Panc1 (cell line): ENCODE results near the gene UPP1. TPM values are rescaled to one million over a fixed set of nuclear protein-coding genes. Genes with fewer than 3 reads are reported as not detected.
A peak's percentile ranks its signal among the peaks of the same experiment; 100 is the strongest.

Experiments used
- ATAC-seq: fragments of 200-7000 bp; cut with Tn5 transposase; 2 replicates; pipeline ENCODE4 v1.9.1; 2020; ENCODE audit warnings: mild to moderate bottlenecking, moderate library complexity
- BruUV-seq: library from RNA; stranded (reverse); fragments of 400-500 nt; replicated peaks from 2 replicates; lab custom pipeline; 2021; lab: Mats Ljungman, UMichigan
- CTCF ChIA-PET: fragments of 300-600 bp; sonication (Branson Sonifier 250); formaldehyde crosslinking; loops from one replicate; lab custom pipeline; 2022; ENCODE audit warnings: antibody characterized with exemption; lab: Charles Lee
- POLR2A ChIA-PET: fragments of 300-600 bp; sonication (Branson Sonifier 250); formaldehyde crosslinking; loops from one replicate; lab custom pipeline; 2022; ENCODE audit warnings: antibody characterized with exemption; lab: Charles Lee
- DNase-seq: peaks from one replicate; pipeline ENCODE4 v3.0.0-alpha.2; 2010; ENCODE audit warnings: low read depth, low spot score
- H3K27ac ChIP-seq: 2 replicates; pipeline ENCODE4 v1.5.1; 2011; ENCODE audit warnings: mild to moderate bottlenecking, low read length, inconsistent platforms
- H3K27me3 ChIP-seq: fragments of 200-500 bp; sonication (Bioruptor generic); 2 replicates; pipeline ENCODE4 v1.6.0; 2014; ENCODE audit warnings: low read length, inconsistent platforms; ENCODE audit not compliant: control insufficient read depth, insufficient read depth
- H3K36me3 ChIP-seq: fragments of 200-500 bp; sonication (Bioruptor generic); 2 replicates; pipeline ENCODE4 v1.5.1; 2014; ENCODE audit warnings: inconsistent platforms, mild to moderate bottlenecking, low read length, moderate library complexity; ENCODE audit not compliant: control insufficient read depth, insufficient read depth
- H3K4me1 ChIP-seq: 2 replicates; pipeline ENCODE4 v1.5.1; 2011; ENCODE audit warnings: inconsistent platforms, mild to moderate bottlenecking, low read length, moderate library complexity; ENCODE audit not compliant: control insufficient read depth, insufficient read depth
- H3K4me3 ChIP-seq, 2 experiments: 2 replicates each; pipeline ENCODE4 v1.5.1; 2011 to 2012; ENCODE audit warnings: low read depth in 2 of 2, low read length in 2 of 2, mild to moderate bottlenecking in 2 of 2, inconsistent platforms in 1 of 2, moderate library complexity in 1 of 2
- H3K9me3 ChIP-seq: fragments of 200-500 bp; sonication (Bioruptor generic); 2 replicates; pipeline ENCODE4 v1.5.1; 2014; ENCODE audit warnings: low read depth, mild to moderate bottlenecking, inconsistent platforms, low read length, moderate library complexity; ENCODE audit not compliant: control insufficient read depth, insufficient read depth
- POLR2AphosphoS5 ChIP-seq: IDR thresholded peaks from 2 replicates; pipeline ENCODE4 v1.6.1; 2012; ENCODE audit warnings: mild to moderate bottlenecking, low read depth, low read length, moderate library complexity
- REST ChIP-seq, 2 experiments: IDR thresholded peaks; 2 replicates each; pipeline ENCODE4 v1.6.1; 2011 to 2012; ENCODE audit warnings: low read depth in 2 of 2, control low read depth in 1 of 2, low read length in 1 of 2, mild to moderate bottlenecking in 1 of 2, moderate library complexity in 1 of 2; ENCODE audit not compliant: insufficient read depth in 1 of 2
- SIN3A ChIP-seq: IDR thresholded peaks from 2 replicates; pipeline ENCODE4 v1.6.1; 2012; ENCODE audit warnings: low read depth, mild to moderate bottlenecking, low read length, moderate library complexity, borderline replicate concordance; ENCODE audit not compliant: insufficient read depth
- TCF7L2 ChIP-seq: IDR thresholded peaks from 2 replicates; pipeline ENCODE4 v1.6.1; 2011; ENCODE audit warnings: mild to moderate bottlenecking, low read depth, low read length, inconsistent platforms
- in situ Hi-C: cut with HindIII; loops from 2 replicates; pipeline ENCODE4 v1.10.0; 2016; ENCODE audit warnings: low sequenced_read_pairs, low pct_unique_long_range_greater_than_20kb
- intact Hi-C: fragments of 100-400 bp; cut with micrococcal nuclease; formaldehyde crosslinking; loops from one replicate; pipeline ENCODE4 v1.10.0; 2022; ENCODE audit not compliant: unreplicated experiment
- total RNA-seq: library from RNA; stranded (reverse); gene quantifications from one replicate; pipeline ENCODE4 v1.2.1, GENCODE V29; 2021; ENCODE audit not compliant: unreplicated experiment
- TF ChIP-seq, protein P1 (sequence below): fragments of 450-650 bp; IDR thresholded peaks from 2 replicates; pipeline ENCODE4 v1.5.1; 2017; ENCODE audit warnings: mild to moderate bottlenecking

UPP1 gene
- total RNA-seq, 1 experiment from 2014 or later: 331 TPM

- Histone ChIP-seq H3K36me3 (no peaks in the 10 kb centered on the region), H3K27ac (peak overlapping the region; percentile 79; the same call in 1 of the 2 replicates), H3K9me3 (no peaks in the 10 kb centered on the region), H3K27me3 (no peaks in the 10 kb centered on the region; the same call in 1 of the 2 replicates), H3K4me3 (no peak overlapping the region), H3K4me1 (peaks cover 23% of the 10 kb centered on the region; the same call in 1 of the 2 replicates)
- ATAC-seq (no peak), DNase-seq (no peak)
- TF ChIP-seq SIN3A (no peak), TCF7L2 (no peak), POLR2AphosphoS5 (no peak), REST (IDR thresholded peaks at IDR 0.05; ENCODE audit: insufficient read depth in 1 of 2, low read depth in 2 of 2, low read length in 1 of 2) (no peak)
- TF ChIP-seq, protein P1, sequence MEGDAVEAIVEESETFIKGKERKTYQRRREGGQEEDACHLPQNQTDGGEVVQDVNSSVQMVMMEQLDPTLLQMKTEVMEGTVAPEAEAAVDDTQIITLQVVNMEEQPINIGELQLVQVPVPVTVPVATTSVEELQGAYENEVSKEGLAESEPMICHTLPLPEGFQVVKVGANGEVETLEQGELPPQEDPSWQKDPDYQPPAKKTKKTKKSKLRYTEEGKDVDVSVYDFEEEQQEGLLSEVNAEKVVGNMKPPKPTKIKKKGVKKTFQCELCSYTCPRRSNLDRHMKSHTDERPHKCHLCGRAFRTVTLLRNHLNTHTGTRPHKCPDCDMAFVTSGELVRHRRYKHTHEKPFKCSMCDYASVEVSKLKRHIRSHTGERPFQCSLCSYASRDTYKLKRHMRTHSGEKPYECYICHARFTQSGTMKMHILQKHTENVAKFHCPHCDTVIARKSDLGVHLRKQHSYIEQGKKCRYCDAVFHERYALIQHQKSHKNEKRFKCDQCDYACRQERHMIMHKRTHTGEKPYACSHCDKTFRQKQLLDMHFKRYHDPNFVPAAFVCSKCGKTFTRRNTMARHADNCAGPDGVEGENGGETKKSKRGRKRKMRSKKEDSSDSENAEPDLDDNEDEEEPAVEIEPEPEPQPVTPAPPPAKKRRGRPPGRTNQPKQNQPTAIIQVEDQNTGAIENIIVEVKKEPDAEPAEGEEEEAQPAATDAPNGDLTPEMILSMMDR: no peak
- in situ Hi-C loops (no loop called here), intact Hi-C loops (loop anchor here (5.0 kb wide), 1 partner anchor 158 kb away; no protein-coding TSS in a partner anchor)
- ChIA-PET CTCF (no interaction called here), POLR2A (no interaction called here)
- BruUV-seq: no TSS peak
Observed at GRCh38 chr7:48150086-48150485, 61.0 kb downstream of the UPP1 start.

DNA sequence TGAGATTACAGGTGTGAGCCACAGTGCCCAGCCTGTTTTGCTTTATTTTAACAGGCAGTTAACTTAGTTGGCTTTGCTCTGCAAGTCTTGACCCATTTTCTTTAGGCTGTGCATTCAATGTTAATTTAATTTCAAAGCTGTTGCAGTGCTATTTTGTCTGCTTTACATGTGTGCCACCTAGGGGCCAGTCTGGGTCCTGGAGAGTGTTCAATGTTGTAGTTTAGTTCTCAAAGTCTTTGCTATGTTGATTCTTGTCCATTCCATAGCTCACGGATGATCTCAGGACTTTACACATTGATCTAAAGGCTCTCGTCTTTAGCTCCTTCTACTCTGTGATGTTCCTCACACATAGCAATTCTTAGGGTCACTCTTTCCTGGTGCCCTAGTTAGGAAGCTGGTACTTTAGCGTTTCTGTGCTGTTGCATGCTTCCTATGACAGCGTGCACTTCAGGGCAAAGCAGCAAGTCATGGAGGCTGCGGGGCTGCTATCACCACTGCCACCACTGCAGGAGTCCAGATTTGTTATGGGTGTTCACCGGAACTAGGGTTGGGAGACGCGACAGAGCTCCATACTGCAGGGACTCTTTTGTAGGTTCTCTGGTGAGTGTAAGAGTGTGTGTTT lies 65.8 kb downstream of the UPP1 start:
- in situ Hi-C loops: no loop called here
- peaks cover 4% of the 10 kb centered on the region; the same call in 1 of the 2 replicates for H3K4me1 ChIP-seq
- ATAC-seq (peak; percentile 96), DNase-seq (peak; percentile 54)
- intact Hi-C loops: loop anchor here (2.0 to 5.0 kb wide), 3 partner anchors 44 to 210 kb away; no protein-coding TSS in a partner anchor
- H3K36me3 ChIP-seq: no peaks in the 10 kb centered on the region
- TF ChIP-seq SIN3A (no peak), TCF7L2 (no peak), REST (IDR thresholded peaks at IDR 0.05; ENCODE audit: insufficient read depth in 1 of 2, low read depth in 2 of 2, low read length in 1 of 2) (no peak), POLR2AphosphoS5 (no peak)
- TF ChIP-seq, protein P1: peak; percentile 90
- ChIA-PET POLR2A (interaction anchor here (0.5 kb wide), 1 partner anchor 64 kb away, joined by 8 read pairs; no protein-coding TSS in a partner anchor), CTCF (interaction anchor here (0.6 to 1.8 kb wide), 8 partner anchors 15 to 216 kb away, joined by 3 to 17 read pairs (median 6); no protein-coding TSS in a partner anchor)
- no peak overlapping the region for H3K4me3 ChIP-seq
- BruUV-seq: no TSS peak
- H3K9me3 ChIP-seq: no peaks in the 10 kb centered on the region
- H3K27me3 ChIP-seq: no peaks in the 10 kb centered on the region
- H3K27ac ChIP-seq: peak overlapping the region; percentile 71; the same call in 1 of the 2 replicates
